SH-SY5Y (cell line): ENCODE data around the gene PITPNC1.

Experiments used
- GATA2 ChIP-seq: IDR thresholded peaks from 2 replicates; pipeline ENCODE4 v1.6.1; 2011; ENCODE audit warnings: mild to moderate bottlenecking, low read depth, low read length
- GATA3 ChIP-seq: IDR thresholded peaks from 2 replicates; pipeline ENCODE4 v1.6.1; 2011; ENCODE audit warnings: low read depth, mild to moderate bottlenecking, low read length, moderate library complexity

Gene PITPNC1

GRCh38 chr17:67617304-67617899 lies 240.3 kb downstream of the PITPNC1 start:
- TF ChIP-seq GATA3 (no peak), GATA2 (no peak)

GRCh38 chr17:67619555-67619954 lies 242.5 kb downstream of the PITPNC1 start:
- TF ChIP-seq GATA2 (no peak), GATA3 (no peak)

- TF ChIP-seq GATA2 (no peak), GATA3 (no peak)
Observed at GRCh38 chr17:67620088-67620487, 243.0 kb downstream of the PITPNC1 start.

- TF ChIP-seq GATA3 (no peak), GATA2 (no peak)
Observed at GRCh38 chr17:67620636-67621035, 243.6 kb downstream of the PITPNC1 start.

GRCh38 chr17:67623767-67624166 lies 246.7 kb downstream of the PITPNC1 start:
- TF ChIP-seq GATA2 (no peak), GATA3 (no peak)

- TF ChIP-seq GATA3 (no peak), GATA2 (no peak)
Observed at GRCh38 chr17:67624886-67625656, 248.0 kb downstream of the PITPNC1 start.

DNA sequence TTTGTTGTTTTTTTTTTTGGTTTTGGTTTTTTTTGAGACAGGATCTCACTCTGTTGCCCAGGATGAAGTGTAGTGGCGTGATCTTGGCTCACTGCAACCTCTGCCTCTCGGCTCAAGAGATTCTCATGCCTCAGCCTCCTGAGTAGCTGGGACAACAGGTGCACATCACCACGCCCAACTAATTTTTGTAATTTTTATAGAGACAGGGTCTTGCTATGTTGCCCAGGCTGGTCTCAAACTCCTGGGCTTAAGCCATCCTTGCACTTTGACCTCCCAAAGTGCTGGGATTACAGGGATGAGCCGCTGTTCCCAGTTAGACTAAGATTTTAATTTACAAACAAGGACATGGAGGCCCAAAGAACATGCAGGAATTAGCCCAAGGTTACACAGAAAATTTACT lies 248.9 kb downstream of the PITPNC1 start:
- TF ChIP-seq GATA2 (no peak), GATA3 (no peak)

DNA sequence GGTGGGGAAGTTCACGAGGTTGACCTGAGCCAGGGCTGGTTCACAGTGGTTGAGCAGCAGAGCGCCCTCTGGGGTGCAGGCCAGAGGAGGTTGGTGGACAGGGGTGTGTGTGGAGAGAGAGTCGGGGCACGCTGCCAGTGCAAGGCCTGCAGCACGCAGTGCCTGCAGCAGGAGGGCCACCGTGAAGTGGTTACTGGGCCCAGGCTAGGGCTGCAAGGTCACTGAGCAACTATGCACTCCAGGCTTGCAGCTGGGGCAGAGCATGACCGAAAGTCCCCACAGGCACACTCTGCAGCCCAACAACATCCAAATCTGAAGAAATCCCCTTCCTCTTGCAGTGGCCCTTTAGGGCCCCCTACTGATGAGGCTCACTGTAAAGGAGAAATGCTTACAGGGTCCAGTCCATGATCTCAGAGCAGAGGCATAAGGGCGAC lies 251.5 kb downstream of the PITPNC1 start:
- TF ChIP-seq GATA2 = no peak
- no peak for TF ChIP-seq GATA3

DNA sequence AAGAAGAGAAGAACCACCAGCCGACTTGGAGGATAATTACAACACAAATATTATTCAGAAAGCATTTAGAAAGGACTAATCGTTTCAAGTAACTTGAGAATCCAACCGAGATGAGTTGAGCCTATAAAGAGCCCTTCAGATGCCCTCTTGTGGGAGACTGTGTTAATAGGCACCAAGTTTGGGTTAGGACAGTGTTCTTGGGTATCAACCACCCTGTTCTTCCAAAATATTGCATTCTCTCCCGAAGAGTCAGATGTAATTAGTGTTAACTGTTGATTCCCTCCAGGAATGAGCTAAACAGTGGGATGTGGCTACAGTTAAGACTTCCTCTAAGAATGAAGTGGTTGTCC lies 252.9 kb downstream of the PITPNC1 start:
- TF ChIP-seq GATA2 (no peak), GATA3 (no peak)

DNA sequence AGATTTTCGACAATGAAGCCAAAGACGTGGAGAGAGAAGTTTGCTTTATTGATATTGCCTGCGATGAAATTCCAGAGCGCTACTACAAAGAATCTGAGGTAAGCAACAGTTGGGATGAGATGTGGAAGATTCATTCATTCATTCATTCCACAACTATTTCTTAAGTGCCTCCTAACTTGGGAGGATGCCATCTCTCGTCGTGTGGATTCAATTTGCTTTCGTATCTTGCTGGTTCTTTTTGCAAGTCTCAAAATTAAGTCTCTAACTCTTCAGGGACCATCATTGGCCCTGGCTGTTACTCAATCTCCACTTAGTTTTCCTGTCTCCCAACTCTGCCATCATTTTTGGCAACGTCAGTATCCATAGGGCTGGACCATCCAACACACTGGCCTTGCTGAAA lies 255.1 kb downstream of the PITPNC1 start:
- TF ChIP-seq GATA3 = no peak
- no peak for TF ChIP-seq GATA2

DNA sequence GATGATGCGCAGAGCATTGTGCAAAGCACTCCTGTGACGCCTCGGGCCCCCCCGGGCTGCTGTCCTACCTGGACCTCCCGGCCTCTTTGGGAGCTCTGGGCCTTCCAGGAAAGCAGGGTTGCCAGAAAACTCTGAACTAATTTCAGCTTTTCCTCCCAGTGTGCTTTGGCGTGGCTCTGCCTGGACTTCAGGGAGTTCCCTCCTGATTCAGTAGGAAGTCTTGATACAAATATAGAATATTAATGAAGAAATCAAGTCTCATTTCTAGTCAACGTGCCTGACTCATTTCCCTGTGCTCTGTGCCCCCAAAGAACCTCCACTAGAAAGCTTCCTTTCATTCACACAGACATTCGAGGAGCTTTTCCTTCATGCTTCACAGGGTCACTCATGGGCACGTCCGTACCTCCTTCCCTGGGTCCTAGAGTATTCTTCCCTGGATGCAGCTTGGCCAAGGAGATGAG lies 256.7 kb downstream of the PITPNC1 start:
- TF ChIP-seq GATA2 (no peak), GATA3 (no peak)

- TF ChIP-seq GATA2 (no peak), GATA3 (no peak)
Observed at GRCh38 chr17:67635681-67636080, 258.6 kb downstream of the PITPNC1 start.

- TF ChIP-seq GATA3 (no peak), GATA2 (no peak)
Observed at GRCh38 chr17:67636312-67636711, 259.2 kb downstream of the PITPNC1 start.

DNA sequence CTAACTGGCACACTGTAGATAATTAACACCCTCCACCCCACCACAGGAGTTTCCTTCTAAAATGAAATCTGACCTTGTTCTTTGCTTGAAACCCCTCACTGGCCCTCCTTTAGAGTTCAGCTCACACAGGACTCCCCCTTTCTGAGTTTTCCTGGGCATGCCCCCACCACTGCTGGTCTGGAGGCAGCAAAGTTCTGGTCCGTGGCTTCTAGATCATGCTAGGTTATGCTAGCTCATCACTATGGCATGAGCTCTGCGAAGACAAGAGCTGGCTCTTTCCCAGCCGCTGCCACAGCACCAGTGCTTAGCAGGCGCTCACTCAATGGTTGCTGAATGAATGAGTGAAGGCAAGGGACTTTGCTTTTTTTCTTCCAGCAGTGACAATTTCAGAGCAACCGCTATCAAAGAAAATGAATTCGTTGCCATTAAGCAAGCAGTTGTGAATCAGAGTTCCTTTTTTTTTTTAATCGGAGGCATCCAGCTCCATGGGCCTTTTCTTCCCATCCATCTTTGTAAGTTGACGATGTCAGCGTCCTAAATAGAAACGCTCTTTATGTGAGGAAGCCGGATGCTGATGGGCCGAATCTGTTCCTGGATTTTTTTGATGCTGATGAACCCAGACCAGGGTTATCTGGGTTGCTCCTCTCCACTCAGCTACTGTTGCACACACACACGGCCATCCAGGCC lies 259.9 kb downstream of the PITPNC1 start:
- TF ChIP-seq GATA2 = no peak
- TF ChIP-seq GATA3 = no peak
